Naive thymus-derived CD8-positive, alpha-beta T cell (primary cell): ENCODE data around the gene BRD3OS. TPM values are rescaled to one million over a fixed set of nuclear protein-coding genes. Genes with fewer than 3 reads are reported as not detected.

Experiments
- ATAC-seq, 2 donors: fragments of 150-1000 bp; cut with Tn5 transposase in 1 of 2; sonication (Bioruptor Pico), chemical (Tn5 transposase) in 1 of 2; 1 replicate in 1 of 2; 2 replicates in 1 of 2; pipeline ENCODE4 v1.10.0; 2021; ENCODE audit warnings: mild to moderate bottlenecking in 2 of 2, moderate library complexity in 2 of 2
- POLR2A ChIA-PET: fragments of 350-600 bp; sonication (Branson Sonifier 250); formaldehyde crosslinking; loops from one replicate; lab custom pipeline; 2021; ENCODE audit warnings: antibody characterized with exemption; lab: Charles Lee
- DNase-seq, 10 donors: peaks; one replicate each; pipeline versions ENCODE4 v3.0.0 to v3.0.0-alpha.2; 2020 to 2022
- H3K27ac Mint-ChIP-seq, 10 donors: one replicate each; pipeline ENCODE4 v1.8.0; 2020 to 2022; ENCODE audit warnings: mild to moderate bottlenecking in 10 of 10, mixed read lengths in 10 of 10, moderate library complexity in 4 of 10, inconsistent platforms in 1 of 10
- H3K27me3 Mint-ChIP-seq, 5 donors: one replicate each; pipeline ENCODE4 v1.8.0; 2021 to 2022; ENCODE audit warnings: mixed read lengths in 5 of 5
- H3K36me3 Mint-ChIP-seq, 3 donors: one replicate each; pipeline ENCODE4 v1.8.0; 2020 to 2022; ENCODE audit warnings: mixed read lengths in 3 of 3, mild to moderate bottlenecking in 2 of 3, inconsistent platforms in 1 of 3
- H3K4me1 Mint-ChIP-seq, 4 donors: one replicate each; pipeline ENCODE4 v1.8.0; 2021 to 2022; ENCODE audit warnings: mixed read lengths in 4 of 4
- H3K4me3 Mint-ChIP-seq, 10 donors: one replicate each; pipeline ENCODE4 v1.8.0; 2020 to 2022; ENCODE audit warnings: mild to moderate bottlenecking in 10 of 10, mixed read lengths in 10 of 10, moderate library complexity in 6 of 10, inconsistent platforms in 1 of 10
- H3K9me3 Mint-ChIP-seq, 9 donors: one replicate each; pipeline ENCODE4 v1.8.0; 2020 to 2022; ENCODE audit warnings: mixed read lengths in 9 of 9, mild to moderate bottlenecking in 3 of 9, inconsistent platforms in 1 of 9, moderate library complexity in 1 of 9
- polyA plus RNA-seq, 3 donors: library from polyadenylated mRNA; unstranded; fragments of 300-500 nt; fragmentation: Illumina TruSeq; gene quantifications; one replicate each; pipeline ENCODE4 v1.2.3, GENCODE V29; 2021
- total RNA-seq, 8 experiments: library from RNA in 2 of 8; stranded (reverse) in 2 of 8; gene quantifications; one replicate each; pipeline ENCODE4 v1.2.3 and lab custom pipeline; 2021 to 2026

The BRD3OS gene
- total and polyA plus RNA-seq, 5 experiments from 2014 or later: 13.8 to 28.6 (median 20.8) TPM

GRCh38 chr9:134033516-134034214 lies 8.4 kb downstream of the BRD3OS start:
- DNase-seq (no peak), ATAC-seq (no peak)
- Mint-ChIP-seq H3K36me3 (peaks cover 9 to 60% (median 25%) of the 10 kb centered on the region in 3 donors), H3K4me1 (no peaks in the 10 kb centered on the region), H3K27ac (peak overlapping the region in 1 of 10 donors; percentile 11), H3K27me3 (no peaks in the 10 kb centered on the region), H3K4me3 (no peak overlapping the region), H3K9me3 (peaks cover 0 to 10% (median 0%) of the 10 kb centered on the region in 9 donors)
- POLR2A ChIA-PET: no interaction called here

- Mint-ChIP-seq H3K36me3 (peaks cover 16 to 68% (median 32%) of the 10 kb centered on the region in 3 donors), H3K27ac (no peak overlapping the region), H3K27me3 (no peaks in the 10 kb centered on the region), H3K4me3 (no peak overlapping the region), H3K9me3 (peaks cover 0 to 17% (median 1%) of the 10 kb centered on the region in 9 donors), H3K4me1 (peaks cover 0 to 4% (median 0%) of the 10 kb centered on the region in 4 donors)
- no peak for ATAC-seq
- POLR2A ChIA-PET: no interaction called here
- no peak for DNase-seq
These were observed 9.1 kb downstream of the BRD3OS start for GRCh38 chr9:134034215-134035040.

- ATAC-seq (no peak), DNase-seq (no peak)
- no peaks in the 10 kb centered on the region for H3K27me3 Mint-ChIP-seq
- peaks cover 23 to 77% (median 41%) of the 10 kb centered on the region in 3 donors for H3K36me3 Mint-ChIP-seq
- H3K4me1 Mint-ChIP-seq: peaks cover 0 to 4% (median 0%) of the 10 kb centered on the region in 4 donors
- POLR2A ChIA-PET: interaction anchor here (1.3 kb wide), 1 partner anchor 10 kb away, joined by 5 read pairs; the partner anchor contains the start of gene BRD3OS
- peaks cover 0 to 18% (median 3%) of the 10 kb centered on the region in 9 donors for H3K9me3 Mint-ChIP-seq
- peak overlapping the region in 2 of 10 donors; percentile 43 to 74 for H3K27ac Mint-ChIP-seq
- no peak overlapping the region for H3K4me3 Mint-ChIP-seq
These were observed 10.1 kb downstream of the BRD3OS start for GRCh38 chr9:134035041-134036039.

GRCh38 chr9:134036130-134036529 lies 10.8 kb downstream of the BRD3OS start:
- Mint-ChIP-seq H3K4me1 (peaks cover 0 to 4% (median 0%) of the 10 kb centered on the region in 4 donors), H3K27ac (peak overlapping the region in 2 of 10 donors; percentile 43 to 56), H3K9me3 (peaks cover 0 to 18% (median 3%) of the 10 kb centered on the region in 9 donors), H3K36me3 (peaks cover 23 to 77% (median 45%) of the 10 kb centered on the region in 3 donors), H3K27me3 (no peaks in the 10 kb centered on the region), H3K4me3 (no peak overlapping the region)
- POLR2A ChIA-PET: interaction anchor here (1.3 kb wide), 1 partner anchor 11 kb away, joined by 5 read pairs; the partner anchor contains the start of gene BRD3OS
- no peak for ATAC-seq
- DNase-seq: no peak

- POLR2A ChIA-PET: no interaction called here
- H3K27ac Mint-ChIP-seq: no peak overlapping the region
- ATAC-seq: no peak
These were observed 12.4 kb downstream of the BRD3OS start for GRCh38 chr9:134037641-134038040.

GRCh38 chr9:134039386-134040175 lies 14.3 kb downstream of the BRD3OS start:
- DNase-seq: no peak
- POLR2A ChIA-PET: no interaction called here
- no peaks in the 10 kb centered on the region for H3K27me3 Mint-ChIP-seq
- H3K27ac Mint-ChIP-seq: peak overlapping the region in 2 of 10 donors; percentile 40 to 53
- peaks cover 0 to 18% (median 3%) of the 10 kb centered on the region in 9 donors for H3K9me3 Mint-ChIP-seq
- H3K4me3 Mint-ChIP-seq: no peak overlapping the region
- H3K36me3 Mint-ChIP-seq: peaks cover 18 to 67% (median 35%) of the 10 kb centered on the region in 3 donors
- ATAC-seq: no peak
- H3K4me1 Mint-ChIP-seq: peaks cover 0 to 4% (median 0%) of the 10 kb centered on the region in 4 donors

More at GRCh38 chr9:134037641-134038040, 12.4 kb downstream of the BRD3OS start:
- Mint-ChIP-seq H3K27me3 (no peaks in the 10 kb centered on the region), H3K36me3 (peaks cover 23 to 76% (median 45%) of the 10 kb centered on the region in 3 donors), H3K4me1 (peaks cover 0 to 4% (median 0%) of the 10 kb centered on the region in 4 donors), H3K4me3 (no peak overlapping the region), H3K9me3 (peaks cover 0 to 18% (median 3%) of the 10 kb centered on the region in 9 donors)
- no peak for DNase-seq

- H3K36me3 Mint-ChIP-seq: peaks cover 18 to 67% (median 35%) of the 10 kb centered on the region in 3 donors
- ATAC-seq (no peak), DNase-seq (no peak)
- H3K9me3 Mint-ChIP-seq: peaks cover 0 to 18% (median 3%) of the 10 kb centered on the region in 9 donors
- POLR2A ChIA-PET: no interaction called here
- peaks cover 0 to 4% (median 0%) of the 10 kb centered on the region in 4 donors for H3K4me1 Mint-ChIP-seq
- no peaks in the 10 kb centered on the region for H3K27me3 Mint-ChIP-seq
- H3K27ac Mint-ChIP-seq: peak overlapping the region in 1 of 10 donors; percentile 62
- H3K4me3 Mint-ChIP-seq: no peak overlapping the region
These were observed 14.9 kb downstream of the BRD3OS start for GRCh38 chr9:134040176-134040565.

- peaks cover 18 to 65% (median 35%) of the 10 kb centered on the region in 3 donors for H3K36me3 Mint-ChIP-seq
- no peak for ATAC-seq
- no peak for DNase-seq
- H3K27me3 Mint-ChIP-seq: no peaks in the 10 kb centered on the region
- peaks cover 0 to 18% (median 3%) of the 10 kb centered on the region in 9 donors for H3K9me3 Mint-ChIP-seq
- no peak overlapping the region for H3K27ac Mint-ChIP-seq
- peaks cover 0 to 4% (median 0%) of the 10 kb centered on the region in 4 donors for H3K4me1 Mint-ChIP-seq
- no peak overlapping the region for H3K4me3 Mint-ChIP-seq
- POLR2A ChIA-PET: interaction anchor here (0.5 kb wide), 1 partner anchor 660 kb away, joined by 5 read pairs; no protein-coding TSS in a partner anchor
These were observed 15.7 kb downstream of the BRD3OS start for GRCh38 chr9:134040781-134041648.

- DNase-seq (no peak), ATAC-seq (no peak)
- Mint-ChIP-seq H3K4me1 (peaks cover 0 to 4% (median 0%) of the 10 kb centered on the region in 4 donors), H3K27ac (peak overlapping the region in 1 of 10 donors; percentile 15), H3K27me3 (no peaks in the 10 kb centered on the region), H3K4me3 (no peak overlapping the region), H3K36me3 (peaks cover 18 to 63% (median 35%) of the 10 kb centered on the region in 3 donors), H3K9me3 (peaks cover 0 to 18% (median 3%) of the 10 kb centered on the region in 9 donors)
- POLR2A ChIA-PET: interaction anchor here (0.5 kb wide), 1 partner anchor 661 kb away, joined by 5 read pairs; no protein-coding TSS in a partner anchor
These were observed 16.3 kb downstream of the BRD3OS start for GRCh38 chr9:134041649-134041962.

GRCh38 chr9:134043531-134043988 lies 18.3 kb downstream of the BRD3OS start:
- H3K9me3 Mint-ChIP-seq: peaks cover 0 to 8% (median 3%) of the 10 kb centered on the region in 9 donors
- peaks cover 0 to 4% (median 0%) of the 10 kb centered on the region in 4 donors for H3K4me1 Mint-ChIP-seq
- no peaks in the 10 kb centered on the region for H3K27me3 Mint-ChIP-seq
- peak in 1 of 10 donors; percentile 30 for DNase-seq
- peaks cover 14 to 62% (median 20%) of the 10 kb centered on the region in 3 donors for H3K36me3 Mint-ChIP-seq
- POLR2A ChIA-PET: no interaction called here
- no peak overlapping the region for H3K4me3 Mint-ChIP-seq
- peak overlapping the region in 1 of 10 donors; percentile 41 for H3K27ac Mint-ChIP-seq
- ATAC-seq: no peak
